NK-92 (cell line): ENCODE data around the gene CTSW.
A peak's percentile ranks its signal among the peaks of the same experiment; 100 is the strongest.

Source experiments
- DNase-seq: peaks from one replicate; lab custom pipeline; 2025; ENCODE audit not compliant: unreplicated experiment; lab: John Stamatoyannopoulos, UW

CTSW gene

GRCh38 chr11:65855927-65856363 is 23.7 kb upstream of the CTSW start:
- DNase-seq = no peak

- no peak for DNase-seq
Observed at GRCh38 chr11:65856689-65857499, 22.7 kb upstream of the CTSW start.

- DNase-seq = no peak
Observed at GRCh38 chr11:65857500-65857852, 22.2 kb upstream of the CTSW start.

- peak; percentile 77 for DNase-seq
Observed at GRCh38 chr11:65857853-65858680, 21.6 kb upstream of the CTSW start, which contains the start of gene CFL1. Gene CFL1, minus strand, starts transcription at chr11:65858180. Its CDS starts 81 bp downstream, at chr11:65858099.

- no peak for DNase-seq
Observed at GRCh38 chr11:65858681-65859087, 21.0 kb upstream of the CTSW start.

- DNase-seq = peak; percentile 86
Observed at GRCh38 chr11:65859095-65859811, 20.4 kb upstream of the CTSW start.

GRCh38 chr11:65859812-65860277 is 19.8 kb upstream of the CTSW start:
- DNase-seq = no peak

- DNase-seq = peak; percentile 68
Observed at GRCh38 chr11:65860278-65861164, 19.1 kb upstream of the CTSW start, which contains the start of gene MUS81. Gene MUS81, plus strand, starts transcription at chr11:65860433. Its CDS starts 321 bp downstream, at chr11:65860754.

- DNase-seq = no peak
Observed at GRCh38 chr11:65861165-65861505, 18.5 kb upstream of the CTSW start.

- no peak for DNase-seq
Observed at GRCh38 chr11:65861533-65862183, 18.0 kb upstream of the CTSW start.

GRCh38 chr11:65862191-65862735 is 17.4 kb upstream of the CTSW start:
- no peak for DNase-seq

- DNase-seq = no peak
Observed at GRCh38 chr11:65862941-65863888, 16.4 kb upstream of the CTSW start.

GRCh38 chr11:65863889-65864705 is 15.5 kb upstream of the CTSW start:
- DNase-seq = no peak

GRCh38 chr11:65864706-65865471 is 14.7 kb upstream of the CTSW start:
- no peak for DNase-seq

GRCh38 chr11:65865550-65866172 is 14.0 kb upstream of the CTSW start:
- DNase-seq = no peak

GRCh38 chr11:65866509-65867283 is 12.9 kb upstream of the CTSW start:
- DNase-seq = no peak
